Kidney (tissue), 14 donors: Measurements from ENCODE around the gene PCK2. TPM values are rescaled to one million over a fixed set of nuclear protein-coding genes. Genes with fewer than 3 reads are reported as not detected.

Experiments used
- DNase-seq, 5 donors: peaks; one replicate each; pipeline ENCODE4 v3.0.0-alpha.2; 2013 to 2020
- FAIRE-seq: peaks from 2 replicates; lab custom pipeline; 2012; peaks lifted over from hg19 to GRCh38; lab: Jason Lieb, UNC
- H3K27ac ChIP-seq, 2 donors: one replicate each; pipeline ENCODE4 v1.7.0; 2013; ENCODE audit warnings: low read depth in 2 of 2, low read length in 2 of 2, inconsistent platforms in 1 of 2
- H3K27me3 ChIP-seq: one replicate; pipeline ENCODE4 v1.7.1; 2013; ENCODE audit warnings: low read length, inconsistent platforms; ENCODE audit not compliant: control insufficient read depth, insufficient read depth
- H3K36me3 ChIP-seq, 3 donors: one replicate each; pipeline versions ENCODE4 v1.7.0 to v1.7.1; 2013; ENCODE audit warnings: low read length in 3 of 3, control low read depth in 1 of 3, inconsistent platforms in 1 of 3; ENCODE audit not compliant: insufficient read depth in 3 of 3, control insufficient read depth in 2 of 3
- H3K4me1 ChIP-seq, 3 donors: one replicate each; pipeline versions ENCODE4 v1.7.0 to v1.7.1; 2013; ENCODE audit warnings: low read length in 3 of 3, inconsistent platforms in 1 of 3, low read depth in 1 of 3; ENCODE audit not compliant: control insufficient read depth in 2 of 3, insufficient read depth in 2 of 3
- H3K4me3 ChIP-seq, 3 donors: one replicate each; pipeline versions ENCODE4 v1.7.0 to v1.8.1; 2013; ENCODE audit warnings: low read length in 3 of 3, control low read depth in 1 of 3, inconsistent platforms in 1 of 3
- H3K9ac ChIP-seq, 3 donors: one replicate each; pipeline versions ENCODE4 v1.7.0 to v1.7.1; 2013; ENCODE audit warnings: low read length in 3 of 3, control low read depth in 1 of 3, inconsistent platforms in 1 of 3
- H3K9me3 ChIP-seq, 3 donors: one replicate each; pipeline versions ENCODE4 v1.7.0 to v1.7.1; 2013; ENCODE audit warnings: low read length in 3 of 3, control low read depth in 1 of 3, inconsistent platforms in 1 of 3; ENCODE audit not compliant: control insufficient read depth in 2 of 3, insufficient read depth in 1 of 3
- CTCF ChIP-seq: IDR thresholded peaks from 3 replicates; pipeline ENCODE4 v1.5.1; 2012; ENCODE audit warnings: mild to moderate bottlenecking, moderate library complexity, borderline replicate concordance; ENCODE audit not compliant: insufficient read depth; ENCODE audit errors: extremely low read depth
- intact Hi-C: fragments of 100-400 bp; cut with DNase I; formaldehyde crosslinking; loops from one replicate; pipeline ENCODE4 v1.11.1; 2022
- polyA plus RNA-seq: library from polyadenylated mRNA; stranded (reverse); fragments of 350-450 nt; fragmentation: Illumina TruSeq; extraction: RNeasy Lipid Tissue Mini Kit (QIAGEN cat#74804); gene quantifications from one replicate; pipeline ENCODE4 v1.2.3, GENCODE V29; 2014; ENCODE audit warnings: low read depth, low replicate concordance; ENCODE audit not compliant: insufficient read depth
- total RNA-seq: library from RNA; stranded (reverse); fragmentation: NEBNext Ultra II Directional; extraction: Animal tissue kit (Norgen Biotek cat#: 25700); gene quantifications from one replicate; pipeline ENCODE4 v1.2.1, GENCODE V29; 2021
- donor health status: control.
- donor health status: control.
- donor health status: control.
- donor health status: control.
- donor health status: control.
- donor health status: DM: yes; HTN: yes; CAD: no.
- donor health status: Normal renal cell carcinoma (clear cell type).

PCK2 gene
- total and polyA plus RNA-seq, 2 donors from 2014 or later: 36.1 to 140 TPM

- intact Hi-C loops: no loop called here
- TF ChIP-seq CTCF: no peak
- no peaks in the 10 kb centered on the region for H3K36me3 ChIP-seq
- no peak overlapping the region for H3K4me3 ChIP-seq
- no peak overlapping the region for H3K27ac ChIP-seq
- no peak overlapping the region for H3K9ac ChIP-seq
- peaks cover 0 to 2% (median 0%) of the 10 kb centered on the region in 3 donors for H3K4me1 ChIP-seq
- FAIRE-seq (no peak), DNase-seq (peak in 1 of 5 donors; percentile 70)
- H3K27me3 ChIP-seq: no peaks in the 10 kb centered on the region
- no peaks in the 10 kb centered on the region for H3K9me3 ChIP-seq
Measured at GRCh38 chr14:24069411-24069735, 24.7 kb upstream of the PCK2 start.

GRCh38 chr14:24070285-24071143 is 23.6 kb upstream of the PCK2 start:
- Histone ChIP-seq H3K4me3 (no peak overlapping the region), H3K4me1 (peaks cover 0 to 2% (median 0%) of the 10 kb centered on the region in 3 donors), H3K9me3 (no peaks in the 10 kb centered on the region), H3K27ac (no peak overlapping the region), H3K9ac (no peak overlapping the region), H3K27me3 (no peaks in the 10 kb centered on the region), H3K36me3 (no peaks in the 10 kb centered on the region)
- intact Hi-C loops: no loop called here
- no peak for FAIRE-seq
- DNase-seq: no peak
- TF ChIP-seq CTCF: no peak

GRCh38 chr14:24071144-24071697 is 22.9 kb upstream of the PCK2 start, which contains the start of gene CPNE6:
CPNE6 (plus strand) TSS chr14:24071562; CDS start chr14:24072937, 1,375 bp downstream.
- Histone ChIP-seq H3K27me3 (no peaks in the 10 kb centered on the region), H3K4me1 (peaks cover 0 to 2% (median 0%) of the 10 kb centered on the region in 3 donors), H3K27ac (no peak within 1 kb of the TSS), H3K4me3 (no peak within 1 kb of the TSS), H3K9me3 (no peaks in the 10 kb centered on the region), H3K9ac (no peak within 1 kb of the TSS), H3K36me3 (no peaks in the 10 kb centered on the region)
- DNase-seq (peak in 1 of 5 donors; percentile 54), FAIRE-seq (no peak)
- intact Hi-C loops: no loop called here
- TF ChIP-seq CTCF: no peak
